GM23248 (cell line): ENCODE results near the gene ENTPD2. TPM values are rescaled to one million over a fixed set of nuclear protein-coding genes. Genes with fewer than 3 reads are reported as not detected.
A peak's percentile ranks its signal among the peaks of the same experiment; 100 is the strongest.

Experiments
- DNase-seq: peaks from one replicate; pipeline ENCODE4 v3.0.0-alpha.2; 2015
- H2AFZ ChIP-seq: fragments of 200-600 bp; sonication (generic); 2 replicates; pipeline ENCODE4 v1.6.1; 2016; ENCODE audit warnings: antibody characterized with exemption
- H3F3A ChIP-seq: fragments of 200-600 bp; sonication (generic); 2 replicates; pipeline ENCODE4 v1.6.1; 2016; ENCODE audit warnings: mild to moderate bottlenecking, antibody characterized with exemption, mixed run types; ENCODE audit not compliant: insufficient read depth
- H3K27ac ChIP-seq: fragments of 200-600 bp; sonication (generic); 2 replicates; pipeline ENCODE4 v1.5.1; 2016; ENCODE audit warnings: mild to moderate bottlenecking
- H3K27me3 ChIP-seq: fragments of 200-600 bp; sonication (generic); replicated peaks from 2 replicates; pipeline ENCODE4 v1.6.1; 2016; ENCODE audit warnings: mild to moderate bottlenecking; ENCODE audit not compliant: insufficient read depth
- H3K36me3 ChIP-seq: fragments of 200-600 bp; sonication (generic); 2 replicates; pipeline ENCODE4 v1.6.1; 2016; ENCODE audit warnings: low read depth, mild to moderate bottlenecking
- H3K4me1 ChIP-seq: fragments of 200-600 bp; sonication (generic); 2 replicates; pipeline ENCODE4 v1.6.1; 2016; ENCODE audit warnings: mild to moderate bottlenecking; ENCODE audit not compliant: insufficient read depth
- H3K4me2 ChIP-seq: fragments of 200-600 bp; sonication (generic); one replicate; pipeline ENCODE4 v1.6.1; 2016; ENCODE audit warnings: mild to moderate bottlenecking; ENCODE audit not compliant: unreplicated experiment
- H3K4me3 ChIP-seq: fragments of 200-600 bp; sonication (generic); 2 replicates; pipeline ENCODE4 v1.5.1; 2016; ENCODE audit warnings: mild to moderate bottlenecking
- H3K79me2 ChIP-seq: fragments of 200-600 bp; sonication (generic); 2 replicates; pipeline ENCODE4 v1.6.1; 2016; ENCODE audit warnings: mild to moderate bottlenecking; ENCODE audit not compliant: insufficient read depth
- H3K9ac ChIP-seq: fragments of 200-600 bp; sonication (generic); 2 replicates; pipeline ENCODE4 v1.6.1; 2016; ENCODE audit warnings: mild to moderate bottlenecking
- H3K9me2 ChIP-seq: fragments of 200-600 bp; sonication (generic); 2 replicates; pipeline ENCODE4 v1.6.1; 2016; ENCODE audit warnings: mixed run types, mild to moderate bottlenecking, moderate library complexity; ENCODE audit not compliant: insufficient read depth
- H3K9me3 ChIP-seq: fragments of 200-600 bp; sonication (generic); one replicate; pipeline ENCODE4 v1.6.1; 2017; ENCODE audit warnings: low read depth
- H4K20me1 ChIP-seq: fragments of 200-600 bp; sonication (generic); 2 replicates; pipeline ENCODE4 v1.6.0; 2016; ENCODE audit not compliant: insufficient read depth
- EZH2 ChIP-seq: fragments of 200-600 bp; sonication (generic); IDR thresholded peaks from 2 replicates; pipeline ENCODE4 v1.6.1; 2018; ENCODE audit warnings: antibody characterized with exemption, mild to moderate bottlenecking; ENCODE audit not compliant: insufficient read depth, poor library complexity, severe bottlenecking
- EZH2phosphoT487 ChIP-seq: fragments of 200-600 bp; sonication (generic); IDR thresholded peaks from 2 replicates; pipeline ENCODE4 v1.6.1; 2018; ENCODE audit warnings: antibody characterized with exemption, moderate library complexity, mild to moderate bottlenecking, low read depth; ENCODE audit not compliant: insufficient read depth
- WGBS, 2 experiments: methylation state at CpG; one replicate each; pipeline ENCODE4 v1.1.6; 2015 to 2017; ENCODE audit warnings: low lambda C conversion rate in 2 of 2, low coverage in 1 of 2; ENCODE audit errors: missing lambda C conversion rate in 2 of 2; 5-methylcytosine and 5-hydroxymethylcytosine counted together
- in situ Hi-C: fragments of 300-500 bp; cut with MboI; formaldehyde crosslinking; loops from 2 replicates; pipeline ENCODE4 v1.15.0; 2020
- polyA plus RNA-seq: library from polyadenylated mRNA; unstranded; fragments of >200 nt; fragmentation: Nextera tagmentation; extraction: Ambion mirVana; gene quantifications from 2 replicates; pipeline ENCODE4 v1.2.1, GENCODE V29; 2016
- total RNA-seq: library from RNA; depleted of rRNA; stranded (reverse); fragments of >200 nt; shearing (Covaris generic); gene quantifications from 2 replicates; pipeline ENCODE4 v1.2.3, GENCODE V29; 2014

Gene ENTPD2
- total and polyA plus RNA-seq, 2 experiments from 2014 or later: not detected

- H3K79me2 ChIP-seq: no peaks in the 10 kb centered on the region
- 28 to 34% methylated on average over 19 of the region's 19 CpGs for WGBS, 2 experiments
- no peaks in the 10 kb centered on the region for H3K9me2 ChIP-seq
- H3K4me3 ChIP-seq: no peak overlapping the region
- H3K4me2 ChIP-seq: peak overlapping the region; percentile 86
- in situ Hi-C loops: no loop called here
- H4K20me1 ChIP-seq: no peaks in the 10 kb centered on the region
- no peak overlapping the region for H3K27ac ChIP-seq
- no peaks in the 10 kb centered on the region for H3K27me3 ChIP-seq
- peak; percentile 69 for DNase-seq
- no peaks in the 10 kb centered on the region for H3F3A ChIP-seq
- H3K36me3 ChIP-seq: no peaks in the 10 kb centered on the region
- TF ChIP-seq EZH2phosphoT487 (no peak), EZH2 (no peak)
- no peaks in the 10 kb centered on the region for H3K4me1 ChIP-seq
- H3K9me3 ChIP-seq: no peaks in the 10 kb centered on the region
- no peak overlapping the region for H2AFZ ChIP-seq
- no peak overlapping the region for H3K9ac ChIP-seq
Measured at GRCh38 chr9:137029058-137029936, 24.6 kb downstream of the ENTPD2 start.

- no peaks in the 10 kb centered on the region for H3K36me3 ChIP-seq
- peak overlapping the region; percentile 72 for H3K4me3 ChIP-seq
- H3K9me2 ChIP-seq: no peaks in the 10 kb centered on the region
- H3K9me3 ChIP-seq: no peaks in the 10 kb centered on the region
- DNase-seq: peak; percentile 80
- H3K9ac ChIP-seq: peak overlapping the region; percentile 62
- H3K27me3 ChIP-seq: no peaks in the 10 kb centered on the region
- H3K4me1 ChIP-seq: no peaks in the 10 kb centered on the region
- in situ Hi-C loops: no loop called here
- WGBS, 2 experiments: 2% methylated on average over 41 to 43 of the region's 98 CpGs
- no peak overlapping the region for H3K27ac ChIP-seq
- H3K4me2 ChIP-seq: peak overlapping the region; percentile 86
- H3F3A ChIP-seq: no peaks in the 10 kb centered on the region
- peak overlapping the region; percentile 79 for H2AFZ ChIP-seq
- H4K20me1 ChIP-seq: no peaks in the 10 kb centered on the region
- H3K79me2 ChIP-seq: no peaks in the 10 kb centered on the region
- TF ChIP-seq EZH2 (no peak), EZH2phosphoT487 (no peak)
Measured at GRCh38 chr9:137028263-137029057, 25.4 kb downstream of the ENTPD2 start.

GRCh38 chr9:137027369-137028262 is 26.2 kb downstream of the ENTPD2 start, which contains the start of gene ABCA2:
Gene ABCA2, minus strand, starts transcription at chr9:137028237. Its CDS starts 97 bp downstream, at chr9:137028140.
- DNase-seq: peak; percentile 74
- TF ChIP-seq EZH2 (no peak), EZH2phosphoT487 (no peak)
- no peaks in the 10 kb centered on the region for H3K9me3 ChIP-seq
- in situ Hi-C loops: no loop called here
- WGBS, 2 experiments: 2% methylated on average over 16 to 65 of the region's 95 CpGs
- no peaks in the 10 kb centered on the region for H3K27me3 ChIP-seq
- H3K4me3 ChIP-seq: peak within 1 kb of the TSS; percentile 77
- H4K20me1 ChIP-seq: no peaks in the 10 kb centered on the region
- H3K4me1 ChIP-seq: no peaks in the 10 kb centered on the region
- H3K79me2 ChIP-seq: no peaks in the 10 kb centered on the region
- peak within 1 kb of the TSS; percentile 86 for H3K4me2 ChIP-seq
- no peak within 1 kb of the TSS for H3K27ac ChIP-seq
- H3K9ac ChIP-seq: peak within 1 kb of the TSS; percentile 72
- H3K36me3 ChIP-seq: no peaks in the 10 kb centered on the region
- peak within 1 kb of the TSS; percentile 79 for H2AFZ ChIP-seq
- H3K9me2 ChIP-seq: no peaks in the 10 kb centered on the region
- no peaks in the 10 kb centered on the region for H3F3A ChIP-seq

GRCh38 chr9:137026828-137027227 is 27.0 kb downstream of the ENTPD2 start:
- Histone ChIP-seq H3K27ac (no peak overlapping the region), H3K4me2 (no peak overlapping the region), H3K9me3 (no peaks in the 10 kb centered on the region), H3K9me2 (no peaks in the 10 kb centered on the region), H3K4me3 (peak overlapping the region; percentile 77), H3F3A (no peaks in the 10 kb centered on the region), H3K36me3 (no peaks in the 10 kb centered on the region), H3K4me1 (no peaks in the 10 kb centered on the region), H3K79me2 (no peaks in the 10 kb centered on the region), H3K9ac (no peak overlapping the region), H3K27me3 (no peaks in the 10 kb centered on the region), H4K20me1 (no peaks in the 10 kb centered on the region), H2AFZ (no peak overlapping the region)
- 68 to 78% methylated on average over 4 of the region's 4 CpGs for WGBS, 2 experiments
- no peak for TF ChIP-seq EZH2phosphoT487
- no peak for TF ChIP-seq EZH2
- no peak for DNase-seq
- in situ Hi-C loops: no loop called here
